ENCODE results near the gene MLLT10. TPM values are rescaled to one million over a fixed set of nuclear protein-coding genes. Genes with fewer than 3 reads are reported as not detected.

Gene MLLT10
- total RNA-seq, 2 donors from 2014 or later: 31.5 to 34.0 TPM

GRCh38 chr10:21742740-21743412 is 208.8 kb downstream of the MLLT10 start:
- intact Hi-C loops (cut with DNase I): no loop called here
- no peak for DNase-seq (ENCODE audit: low spot score)

DNA sequence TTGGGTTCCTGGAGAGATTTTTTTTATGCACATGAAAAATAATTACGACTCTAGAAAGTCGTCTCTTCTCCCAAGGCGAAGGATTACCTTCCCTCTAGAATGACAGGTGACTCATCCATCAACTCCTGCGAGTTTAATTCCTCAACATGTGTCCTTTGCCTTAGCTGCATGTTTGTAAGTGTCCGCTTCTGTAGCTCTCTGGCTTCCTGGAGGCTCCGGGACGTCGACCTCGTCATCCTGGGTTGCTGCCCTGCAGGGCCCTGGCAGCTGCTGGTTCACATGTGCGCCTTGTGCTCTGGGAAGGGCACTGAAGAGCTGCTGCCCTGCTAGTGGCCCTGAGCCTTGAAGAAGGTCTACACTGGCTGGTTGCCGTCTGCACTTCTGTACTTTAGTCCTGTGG is 210.2 kb downstream of the MLLT10 start:
- intact Hi-C loops (cut with DNase I): no loop called here
- DNase-seq (ENCODE audit: low spot score): no peak

GRCh38 chr10:21746118-21746517 is 212.1 kb downstream of the MLLT10 start:
- DNase-seq (ENCODE audit: low spot score): no peak
- intact Hi-C loops (cut with DNase I): no loop called here

- no peak for DNase-seq (ENCODE audit: low spot score)
- intact Hi-C loops (cut with DNase I): no loop called here
Measured at GRCh38 chr10:21747809-21748208, 213.8 kb downstream of the MLLT10 start.

GRCh38 chr10:21749788-21750187 is 215.8 kb downstream of the MLLT10 start:
- DNase-seq (ENCODE audit: low spot score): no peak
- intact Hi-C loops (cut with DNase I): no loop called here

GRCh38 chr10:21750424-21750823 is 216.4 kb downstream of the MLLT10 start:
- intact Hi-C loops (cut with DNase I): no loop called here
- no peak for DNase-seq (ENCODE audit: low spot score)

DNA sequence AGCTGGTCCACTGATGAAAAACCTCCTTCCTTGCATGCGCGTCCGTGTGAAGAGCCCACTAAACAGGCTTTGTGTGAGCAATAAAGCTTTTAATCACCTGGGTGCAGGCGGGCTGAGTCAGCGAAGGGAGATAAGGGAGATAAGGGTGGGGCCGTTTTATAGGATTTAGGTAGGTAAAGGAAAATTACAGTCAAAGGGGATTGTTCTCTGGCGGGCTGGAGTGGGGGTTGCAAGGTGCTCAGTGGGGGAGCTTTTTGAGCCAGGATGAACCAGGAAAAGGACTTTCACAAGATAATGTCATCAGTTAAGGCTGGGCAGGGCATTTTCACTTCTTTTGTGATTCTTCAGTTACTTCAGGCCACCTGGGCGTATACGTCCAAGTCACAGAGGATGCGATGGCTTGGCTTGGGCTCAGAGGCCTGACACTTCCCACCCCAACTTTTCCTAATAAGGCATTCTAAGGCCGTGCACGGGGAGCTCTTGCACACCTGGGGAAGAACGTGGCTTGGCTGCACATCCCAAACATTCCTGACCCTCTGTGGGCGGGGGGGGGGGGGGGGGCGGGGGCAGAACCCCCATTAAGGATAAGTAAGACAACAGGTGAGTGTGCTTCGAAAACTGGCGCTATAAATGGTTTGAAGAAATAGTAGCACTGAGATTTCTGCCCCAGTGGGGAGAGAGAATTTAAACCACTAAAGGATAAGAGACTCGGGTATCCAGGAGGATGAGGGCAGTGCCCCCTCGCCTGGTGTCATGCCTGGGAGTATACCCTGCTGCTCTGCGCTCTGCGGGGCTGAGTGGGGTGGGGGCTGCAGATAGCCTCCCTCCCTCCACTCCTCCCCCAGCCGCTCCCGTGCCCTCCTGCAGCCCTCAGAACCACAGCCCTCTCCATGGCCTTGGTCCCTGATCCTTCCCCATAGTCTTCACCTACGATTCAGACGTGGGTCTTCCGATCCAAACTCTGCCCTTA is 217.6 kb downstream of the MLLT10 start:
- intact Hi-C loops (cut with DNase I): no loop called here

GRCh38 chr10:21753497-21754270 is 219.7 kb downstream of the MLLT10 start:
- DNase-seq (ENCODE audit: low spot score): no peak
- intact Hi-C loops (cut with DNase I): no loop called here

More for the DNA sequence above, 217.6 kb downstream of the MLLT10 start:
- no peak for DNase-seq (ENCODE audit: low spot score)

- DNase-seq (ENCODE audit: low spot score): no peak
- intact Hi-C loops (cut with DNase I): no loop called here
Measured at GRCh38 chr10:21754410-21755011, 220.5 kb downstream of the MLLT10 start.

- DNase-seq (ENCODE audit: low spot score): no peak
- intact Hi-C loops (cut with DNase I): no loop called here
Measured at GRCh38 chr10:21756707-21757106, 222.7 kb downstream of the MLLT10 start.

DNA sequence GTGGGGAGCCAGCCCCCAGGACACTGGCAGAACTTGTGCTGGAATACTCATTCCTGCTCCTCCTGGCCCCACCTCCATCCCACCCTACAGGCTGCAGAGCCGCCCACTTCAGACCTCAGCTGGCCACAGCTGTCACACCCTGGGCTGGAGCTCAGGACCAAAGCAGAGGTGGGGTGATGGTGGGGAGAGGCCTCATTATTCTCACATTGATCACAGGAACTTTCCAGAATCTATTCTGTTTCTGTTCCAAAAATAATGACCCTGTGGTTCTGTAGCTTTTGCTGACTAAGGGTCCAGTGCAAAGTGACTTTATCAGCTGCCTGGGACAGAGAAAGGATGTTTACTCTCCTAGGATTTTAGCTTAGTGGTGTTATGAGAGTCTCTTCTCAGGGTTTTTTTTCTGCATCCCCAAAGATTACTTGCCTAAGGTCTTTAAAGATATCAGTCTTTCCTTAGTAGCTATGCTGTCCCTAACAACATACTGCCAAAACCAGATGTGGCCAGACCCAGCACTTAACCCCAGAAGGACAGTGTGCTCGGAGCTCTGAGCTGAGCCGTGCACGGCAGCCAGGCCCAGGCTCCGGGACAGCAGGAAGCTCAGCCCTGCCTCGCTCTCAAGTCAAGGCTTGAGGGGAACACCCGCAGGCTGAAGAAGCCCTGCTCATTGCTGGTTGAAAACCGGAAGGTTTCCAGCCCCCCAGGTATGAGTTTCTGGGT is 223.3 kb downstream of the MLLT10 start:
- DNase-seq (ENCODE audit: low spot score): no peak
- intact Hi-C loops (cut with DNase I): no loop called here

- DNase-seq (ENCODE audit: low spot score): no peak
- intact Hi-C loops (cut with DNase I): no loop called here
Measured at GRCh38 chr10:21758239-21758638, 224.2 kb downstream of the MLLT10 start.

GRCh38 chr10:21758696-21759095 is 224.7 kb downstream of the MLLT10 start:
- no peak for DNase-seq (ENCODE audit: low spot score)
- intact Hi-C loops (cut with DNase I): no loop called here

DNA sequence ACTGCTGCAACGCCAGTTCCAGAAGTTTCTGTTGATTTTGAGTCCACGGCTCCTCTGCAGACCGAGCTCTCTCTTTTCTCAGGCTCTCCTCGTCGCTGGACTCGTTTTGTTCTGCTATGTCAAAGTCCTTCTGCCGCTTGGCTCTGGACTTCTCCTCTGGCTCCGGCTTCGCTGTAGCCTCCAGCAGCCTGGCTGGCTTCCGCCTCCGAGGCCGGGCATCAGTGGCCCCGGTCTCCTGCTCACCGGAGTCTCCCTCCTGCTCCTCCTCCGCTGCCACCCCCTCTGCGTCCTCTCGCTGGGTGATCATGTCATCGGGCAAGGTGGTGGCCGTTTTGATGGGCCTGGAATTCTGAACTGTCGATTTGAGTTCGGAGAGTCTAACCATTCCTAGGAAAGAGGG is 225.2 kb downstream of the MLLT10 start:
- no peak for DNase-seq (ENCODE audit: low spot score)
- intact Hi-C loops (cut with DNase I): no loop called here

- intact Hi-C loops (cut with DNase I): no loop called here
- no peak for DNase-seq (ENCODE audit: low spot score)
Measured at GRCh38 chr10:21760332-21760731, 226.3 kb downstream of the MLLT10 start.

DNA sequence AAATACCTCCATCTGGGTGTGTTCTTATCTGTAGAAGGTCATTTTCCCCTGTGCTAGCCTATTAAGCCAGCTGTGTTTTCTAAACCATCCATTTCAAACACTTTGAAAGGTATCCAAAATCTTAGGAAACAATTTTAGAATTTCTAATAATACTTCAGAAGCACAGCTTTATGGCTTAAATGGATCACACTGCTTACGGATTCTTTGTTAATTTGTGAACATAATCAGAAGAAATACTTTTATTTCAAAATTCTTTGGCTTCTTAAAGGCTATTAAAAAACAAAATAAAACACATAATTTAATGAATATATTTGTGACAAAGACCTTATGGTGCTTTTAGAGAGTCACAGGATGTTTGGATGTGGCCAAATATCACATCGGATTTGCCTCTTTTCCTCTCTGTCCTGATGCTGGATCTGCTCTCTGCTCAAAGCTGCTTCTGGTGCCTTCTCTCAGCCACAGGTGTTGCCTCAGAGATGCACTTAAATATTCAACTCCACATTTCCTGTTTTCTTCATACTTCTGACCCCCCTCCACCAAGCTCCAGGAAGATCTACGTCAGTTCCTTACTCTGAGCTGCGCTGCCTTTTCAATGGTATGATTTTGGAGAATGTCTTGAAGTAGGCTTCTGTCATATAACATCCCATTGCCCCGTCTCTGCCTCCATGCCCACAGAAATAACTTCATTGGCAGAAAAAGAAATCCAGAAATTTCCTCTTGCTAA is 230.6 kb downstream of the MLLT10 start:
- DNase-seq (ENCODE audit: low spot score): no peak
- intact Hi-C loops (cut with DNase I): no loop called here

GRCh38 chr10:21769041-21769440 is 235.0 kb downstream of the MLLT10 start:
- no peak for DNase-seq (ENCODE audit: low spot score)
- intact Hi-C loops (cut with DNase I): no loop called here

DNA sequence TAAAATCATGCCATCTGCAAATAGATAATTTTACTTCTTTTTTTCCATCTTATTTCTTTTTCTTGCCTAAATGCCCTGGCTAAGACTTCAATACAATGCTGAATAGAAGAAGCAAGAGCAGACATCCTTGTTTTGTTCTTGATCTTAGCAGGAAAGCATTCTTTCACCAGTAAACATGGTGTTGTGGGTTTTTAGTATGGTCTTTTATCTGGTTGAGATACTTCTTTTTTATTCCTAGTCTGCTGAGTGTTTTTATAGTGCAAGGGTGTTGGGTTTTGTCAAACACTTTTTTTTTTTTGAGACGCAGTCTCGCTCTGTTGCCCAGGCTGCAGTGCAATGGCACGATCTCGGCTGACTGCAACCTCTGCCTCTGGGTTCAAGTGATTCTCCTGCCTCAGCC is 237.2 kb downstream of the MLLT10 start:
- no peak for DNase-seq (ENCODE audit: low spot score)
- intact Hi-C loops (cut with DNase I): loop anchor here in 1 of 2 donors (10.0 kb wide), 1 partner anchor 806 kb away; no protein-coding TSS in a partner anchor

Data from posterior vena cava (tissue), 2 donors.